H9 (cell line): ENCODE measurements around the gene PGM1. TPM values are rescaled to one million over a fixed set of nuclear protein-coding genes. Genes with fewer than 3 reads are reported as not detected.

Source experiments
- DNase-seq: peaks from one replicate; pipeline ENCODE4 v3.0.0-alpha.2; 2017
- H2AFZ ChIP-seq: one replicate; pipeline ENCODE4 v1.6.1; 2013; ENCODE audit warnings: mild to moderate bottlenecking, low read length, control low read depth, moderate library complexity
- H2AK5ac ChIP-seq: 2 replicates; pipeline ENCODE4 v1.6.1; 2013; ENCODE audit warnings: low read length, control low read depth, mixed read lengths; ENCODE audit not compliant: insufficient read length
- H2BK120ac ChIP-seq: one replicate; pipeline ENCODE4 v1.6.1; 2013; ENCODE audit warnings: low read depth, mild to moderate bottlenecking, low read length, control low read depth, inconsistent platforms; ENCODE audit not compliant: poor library complexity, severe bottlenecking
- H2BK12ac ChIP-seq: 2 replicates; pipeline ENCODE4 v1.6.1; 2013; ENCODE audit warnings: low read length, control low read depth, mixed read lengths, low read depth; ENCODE audit not compliant: insufficient read length
- H2BK15ac ChIP-seq: 2 replicates; pipeline ENCODE4 v1.6.1; 2013; ENCODE audit warnings: low read depth, low read length, control low read depth
- H2BK20ac ChIP-seq: one replicate; pipeline ENCODE4 v1.6.1; 2013; ENCODE audit warnings: low read depth, mild to moderate bottlenecking, low read length, control low read depth, inconsistent platforms; ENCODE audit not compliant: poor library complexity, severe bottlenecking
- H2BK5ac ChIP-seq: 2 replicates; pipeline ENCODE4 v1.6.1; 2013; ENCODE audit warnings: low read length, control low read depth, mixed read lengths; ENCODE audit not compliant: insufficient read length
- H3K14ac ChIP-seq: 2 replicates; pipeline ENCODE4 v1.6.1; 2013; ENCODE audit warnings: low read length, control low read depth; ENCODE audit not compliant: insufficient read depth
- H3K18ac ChIP-seq: 2 replicates; pipeline ENCODE4 v1.6.1; 2013; ENCODE audit warnings: low read depth, mild to moderate bottlenecking, mixed read lengths, low read length, control low read depth; ENCODE audit not compliant: insufficient read length
- H3K23ac ChIP-seq: 2 replicates; pipeline ENCODE4 v1.6.1; 2013; ENCODE audit warnings: low read length, control low read depth, mixed read lengths, low read depth; ENCODE audit not compliant: insufficient read length
- H3K23me2 ChIP-seq: 2 replicates; pipeline ENCODE4 v1.6.1; 2013; ENCODE audit warnings: low read depth, mild to moderate bottlenecking, mixed read lengths, low read length, control low read depth; ENCODE audit not compliant: insufficient read length, poor library complexity, severe bottlenecking
- H3K27ac ChIP-seq: 2 replicates; pipeline ENCODE4 v1.5.1; 2013; ENCODE audit warnings: low read length, control low read depth, mixed read lengths, low read depth; ENCODE audit not compliant: insufficient read length
- H3K27me3 ChIP-seq: 2 replicates; pipeline ENCODE4 v1.6.1; 2013; ENCODE audit warnings: low read length, control low read depth, inconsistent platforms; ENCODE audit not compliant: insufficient read depth
- H3K4ac ChIP-seq: 2 replicates; pipeline ENCODE4 v1.6.1; 2013; ENCODE audit warnings: low read depth, mild to moderate bottlenecking, control low read depth, inconsistent platforms, low read length, moderate library complexity
- H3K4me1 ChIP-seq: 2 replicates; pipeline ENCODE4 v1.6.1; 2013; ENCODE audit warnings: low read length, control low read depth, inconsistent platforms; ENCODE audit not compliant: insufficient read depth
- H3K4me2 ChIP-seq: 2 replicates; pipeline ENCODE4 v1.6.1; 2013; ENCODE audit warnings: low read length, control low read depth, mixed read lengths; ENCODE audit not compliant: insufficient read length, insufficient read depth
- H3K56ac ChIP-seq: 2 replicates; pipeline ENCODE4 v1.6.1; 2013; ENCODE audit warnings: low read depth, mild to moderate bottlenecking, mixed read lengths, low read length, control low read depth; ENCODE audit not compliant: insufficient read length
- H3K79me1 ChIP-seq: 2 replicates; pipeline ENCODE4 v1.6.1; 2013; ENCODE audit warnings: low read depth, mild to moderate bottlenecking, moderate library complexity, low read length, control low read depth, inconsistent platforms; ENCODE audit not compliant: insufficient read depth, poor library complexity, severe bottlenecking
- H3K79me2 ChIP-seq: 2 replicates; pipeline ENCODE4 v1.6.1; 2013; ENCODE audit warnings: low read length, control low read depth, inconsistent platforms; ENCODE audit not compliant: insufficient read depth
- H3K9ac ChIP-seq: 2 replicates; pipeline ENCODE4 v1.6.1; 2013; ENCODE audit warnings: low read length, control low read depth, mixed read lengths; ENCODE audit not compliant: insufficient read length; ENCODE audit errors: extremely low read depth
- H3K9me3 ChIP-seq: one replicate; pipeline ENCODE4 v1.6.1; 2013; ENCODE audit warnings: low read depth, low read length, inconsistent platforms; ENCODE audit not compliant: control insufficient read depth
- H3T11ph ChIP-seq: one replicate; pipeline ENCODE4 v1.6.1; 2013; ENCODE audit warnings: mild to moderate bottlenecking, low read length, control low read depth, inconsistent platforms
- H4K20me1 ChIP-seq: one replicate; pipeline ENCODE4 v1.6.1; 2013; ENCODE audit not compliant: control insufficient read depth, insufficient read length, insufficient read depth
- H4K5ac ChIP-seq: 2 replicates; pipeline ENCODE4 v1.6.1; 2013; ENCODE audit warnings: low read depth, mild to moderate bottlenecking, mixed read lengths, low read length, control low read depth; ENCODE audit not compliant: insufficient read length
- H4K8ac ChIP-seq: replicated peaks from 2 replicates; pipeline ENCODE4 v1.6.1; 2013; ENCODE audit warnings: low read length, control low read depth, mixed read lengths, low read depth; ENCODE audit not compliant: insufficient read length
- H4K91ac ChIP-seq: 2 replicates; pipeline ENCODE4 v1.6.1; 2013; ENCODE audit warnings: low read depth, mild to moderate bottlenecking, moderate library complexity, mixed read lengths, low read length, control low read depth; ENCODE audit not compliant: insufficient read length
- H3K27ac Mint-ChIP-seq, 3 experiments: 2 replicates in 2 of 3; 3 replicates in 1 of 3; pipeline ENCODE4 v1.8.0; 2020 to 2021; ENCODE audit warnings: mixed read lengths in 3 of 3, mild to moderate bottlenecking in 1 of 3, moderate library complexity in 1 of 3
- H3K27me3 Mint-ChIP-seq: 2 replicates; pipeline ENCODE4 v1.8.0; 2021; ENCODE audit warnings: low read depth, mild to moderate bottlenecking, moderate library complexity, mixed read lengths
- H3K36me3 Mint-ChIP-seq, 3 experiments: 2 replicates in 2 of 3; 3 replicates in 1 of 3; pipeline ENCODE4 v1.8.0; 2020 to 2021; ENCODE audit warnings: low read depth in 3 of 3, mixed read lengths in 3 of 3; ENCODE audit not compliant: insufficient read depth in 1 of 3
- H3K4me1 Mint-ChIP-seq, 2 experiments: 2 replicates each; pipeline ENCODE4 v1.8.0; 2020; ENCODE audit warnings: mixed read lengths in 2 of 2
- H3K4me3 Mint-ChIP-seq, 2 experiments: 2 replicates in 1 of 2; 3 replicates in 1 of 2; pipeline ENCODE4 v1.8.0; 2020 to 2021; ENCODE audit warnings: mild to moderate bottlenecking in 2 of 2, mixed read lengths in 2 of 2, moderate library complexity in 1 of 2
- H3K9me3 Mint-ChIP-seq, 2 experiments: 2 replicates in 1 of 2; 3 replicates in 1 of 2; pipeline ENCODE4 v1.8.0; 2020; ENCODE audit warnings: mild to moderate bottlenecking in 2 of 2, mixed read lengths in 2 of 2, moderate library complexity in 1 of 2
- CTCF ChIP-seq: fragments of 200-600 bp; sonication (generic); conservative IDR thresholded peaks from 3 replicates; pipeline ENCODE4 v1.8.0; 2021; ENCODE audit warnings: antibody characterized with exemption, mild to moderate bottlenecking
- total RNA-seq: library from RNA; stranded (reverse); gene quantifications from 2 replicates; pipeline ENCODE4 v1.2.1, GENCODE V29; 2021

PGM1 gene
- total RNA-seq, 1 experiment from 2014 or later: 56.4 TPM

GRCh38 chr1:63555480-63555879, 37.7 kb upstream of the PGM1 start:
- no peak overlapping the region for H3T11ph ChIP-seq
- no peak overlapping the region for H3K56ac ChIP-seq
- H3K18ac ChIP-seq: no peak overlapping the region
- Mint-ChIP-seq H3K27ac (no peak overlapping the region), H3K4me1 (peaks cover 4% of the 10 kb centered on the region in 2 experiments), H3K9me3 (no peaks in the 10 kb centered on the region), H3K4me3 (no peak overlapping the region), H3K36me3 (no peaks in the 10 kb centered on the region), H3K27me3 (no peaks in the 10 kb centered on the region)
- H3K23ac ChIP-seq: no peak overlapping the region
- no peaks in the 10 kb centered on the region for H3K23me2 ChIP-seq
- no peak overlapping the region for H2BK12ac ChIP-seq
- no peaks in the 10 kb centered on the region for H3K4me1 ChIP-seq
- H2BK20ac ChIP-seq: no peak overlapping the region
- no peak overlapping the region for H3K14ac ChIP-seq
- no peak overlapping the region for H3K4me2 ChIP-seq
- H4K8ac ChIP-seq: no peak overlapping the region
- H4K5ac ChIP-seq: no peak overlapping the region
- H3K4ac ChIP-seq: no peak overlapping the region
- no peaks in the 10 kb centered on the region for H3K9me3 ChIP-seq
- no peak overlapping the region for H4K91ac ChIP-seq
- TF ChIP-seq CTCF: no peak
- no peak overlapping the region for H3K27ac ChIP-seq
- no peaks in the 10 kb centered on the region for H4K20me1 ChIP-seq
- no peak overlapping the region for H2BK5ac ChIP-seq
- H2AFZ ChIP-seq: no peak overlapping the region
- no peaks in the 10 kb centered on the region for H3K27me3 ChIP-seq
- DNase-seq: no peak
- H3K9ac ChIP-seq: no peak overlapping the region
- no peaks in the 10 kb centered on the region for H3K79me1 ChIP-seq
- H2BK15ac ChIP-seq: no peak overlapping the region
- no peaks in the 10 kb centered on the region for H3K79me2 ChIP-seq
- no peak overlapping the region for H2AK5ac ChIP-seq
- H2BK120ac ChIP-seq: no peak overlapping the region
